Keratinocyte (primary cell): ENCODE measurements around the gene NEAT1. TPM values are rescaled to one million over a fixed set of nuclear protein-coding genes. Genes with fewer than 3 reads are reported as not detected.
A peak's percentile ranks its signal among the peaks of the same experiment; 100 is the strongest.

ENCODE experiments used
- DNase-seq: peaks from one replicate; pipeline ENCODE4 v3.0.0-alpha.2; 2011; ENCODE audit warnings: low read depth, missing footprints, low spot score
- FAIRE-seq: peaks from 2 replicates; lab custom pipeline; 2011; peaks lifted over from hg19 to GRCh38; lab: Jason Lieb, UNC
- H2AFZ ChIP-seq: 2 replicates; pipeline ENCODE4 v1.6.0; 2012; ENCODE audit warnings: low read length, control low read depth, inconsistent platforms; ENCODE audit not compliant: control insufficient read depth
- H3K27ac ChIP-seq: 2 replicates; pipeline ENCODE4 v1.5.1; 2011; ENCODE audit warnings: low read length; ENCODE audit not compliant: control insufficient read depth, insufficient read depth
- H3K27me3 ChIP-seq: 3 replicates; pipeline ENCODE4 v1.6.0; 2011; ENCODE audit warnings: low read length; ENCODE audit not compliant: control insufficient read depth, insufficient read depth; ENCODE audit errors: extremely low read depth
- H3K36me3 ChIP-seq, 2 experiments: 2 replicates in 1 of 2; 3 replicates in 1 of 2; pipeline ENCODE4 v1.5.1; 2011; ENCODE audit warnings: low read length in 2 of 2, mild to moderate bottlenecking in 1 of 2; ENCODE audit not compliant: control insufficient read depth in 2 of 2, insufficient read depth in 2 of 2; ENCODE audit errors: extremely low read depth in 1 of 2
- H3K4me1 ChIP-seq: 3 replicates; pipeline ENCODE4 v1.5.1; 2011; ENCODE audit warnings: low read length; ENCODE audit not compliant: control insufficient read depth, insufficient read depth; ENCODE audit errors: extremely low read depth
- H3K4me2 ChIP-seq: 3 replicates; pipeline ENCODE4 v1.6.0; 2011; ENCODE audit warnings: low read depth, low read length; ENCODE audit not compliant: control insufficient read depth, insufficient read depth; ENCODE audit errors: extremely low read depth
- H3K4me3 ChIP-seq, 3 experiments: fragments of 200-600 bp in 1 of 3; sonication (generic) in 1 of 3; 2 replicates in 2 of 3; 3 replicates in 1 of 3; pipeline ENCODE4 v1.5.1; 2011 to 2016; ENCODE audit warnings: low read length in 3 of 3, mild to moderate bottlenecking in 3 of 3, control low read depth in 2 of 3, inconsistent platforms in 1 of 3, low read depth in 1 of 3, mixed read lengths in 1 of 3, mixed run types in 1 of 3, moderate library complexity in 1 of 3; ENCODE audit not compliant: control insufficient read depth in 2 of 3, insufficient read depth in 2 of 3; ENCODE audit errors: extremely low read depth in 1 of 3
- H3K79me2 ChIP-seq: 2 replicates; pipeline ENCODE4 v1.6.0; 2012; ENCODE audit warnings: low read length; ENCODE audit not compliant: control insufficient read depth, insufficient read depth
- H3K9ac ChIP-seq: 3 replicates; pipeline ENCODE4 v1.6.0; 2011; ENCODE audit warnings: low read length; ENCODE audit not compliant: control insufficient read depth, insufficient read depth; ENCODE audit errors: extremely low read depth
- H3K9me1 ChIP-seq: 3 replicates; pipeline ENCODE4 v1.6.0; 2011; ENCODE audit warnings: low read length; ENCODE audit not compliant: control insufficient read depth, insufficient read depth; ENCODE audit errors: extremely low read depth
- H3K9me3 ChIP-seq: 2 replicates; pipeline ENCODE4 v1.5.1; 2012; ENCODE audit warnings: low read depth, low read length; ENCODE audit not compliant: control insufficient read depth
- H4K20me1 ChIP-seq: 3 replicates; pipeline ENCODE4 v1.6.0; 2011; ENCODE audit warnings: low read length; ENCODE audit not compliant: control insufficient read depth, insufficient read depth; ENCODE audit errors: extremely low read depth
- EZH2 ChIP-seq: IDR thresholded peaks from one replicate; pipeline ENCODE4 v1.6.1; 2012; ENCODE audit warnings: inconsistent platforms, mild to moderate bottlenecking, low read length, moderate library complexity
- dilution Hi-C: fragments of 300-500 bp; cut with MboI; formaldehyde crosslinking; loops from one replicate; pipeline ENCODE4 v1.7.0; 2020; ENCODE audit warnings: low sequenced_read_pairs; ENCODE audit not compliant: extremely low pct_ligation_motif_present
- polyA plus RNA-seq, 5 experiments: library from polyadenylated mRNA; depleted of rRNA in 3 of 5; stranded (reverse) in 3 of 5; stranded (forward) in 1 of 5; unstranded in 1 of 5; fragments of >200 nt; gene quantifications; 1 replicate in 1 of 5; 2 replicates in 3 of 5; 3 replicates in 1 of 5; pipeline versions ENCODE4 v1.2.1 to v1.2.3, GENCODE V29; 2011 to 2012; ENCODE audit warnings: missing spikeins in 2 of 5, low read depth in 1 of 5, low replicate concordance in 1 of 5
- TF ChIP-seq, protein P1 (sequence below), 3 experiments: IDR thresholded peaks in 1 of 3; conservative IDR thresholded peaks in 1 of 3; optimal IDR thresholded peaks in 1 of 3; 2 replicates in 2 of 3; 3 replicates in 1 of 3; pipeline versions ENCODE3 to v1.5.1; 2011; ENCODE audit warnings: low read length in 3 of 3, mild to moderate bottlenecking in 3 of 3, moderate library complexity in 2 of 3, control low read depth in 1 of 3, inconsistent platforms in 1 of 3; ENCODE audit not compliant: insufficient read depth in 2 of 3; ENCODE audit errors: extremely low read depth in 1 of 3

The NEAT1 gene
- polyA plus RNA-seq, 1 donor (not counting 4 experiments of a cell fraction or from before 2014, with no cell fraction given): 270 TPM

DNA sequence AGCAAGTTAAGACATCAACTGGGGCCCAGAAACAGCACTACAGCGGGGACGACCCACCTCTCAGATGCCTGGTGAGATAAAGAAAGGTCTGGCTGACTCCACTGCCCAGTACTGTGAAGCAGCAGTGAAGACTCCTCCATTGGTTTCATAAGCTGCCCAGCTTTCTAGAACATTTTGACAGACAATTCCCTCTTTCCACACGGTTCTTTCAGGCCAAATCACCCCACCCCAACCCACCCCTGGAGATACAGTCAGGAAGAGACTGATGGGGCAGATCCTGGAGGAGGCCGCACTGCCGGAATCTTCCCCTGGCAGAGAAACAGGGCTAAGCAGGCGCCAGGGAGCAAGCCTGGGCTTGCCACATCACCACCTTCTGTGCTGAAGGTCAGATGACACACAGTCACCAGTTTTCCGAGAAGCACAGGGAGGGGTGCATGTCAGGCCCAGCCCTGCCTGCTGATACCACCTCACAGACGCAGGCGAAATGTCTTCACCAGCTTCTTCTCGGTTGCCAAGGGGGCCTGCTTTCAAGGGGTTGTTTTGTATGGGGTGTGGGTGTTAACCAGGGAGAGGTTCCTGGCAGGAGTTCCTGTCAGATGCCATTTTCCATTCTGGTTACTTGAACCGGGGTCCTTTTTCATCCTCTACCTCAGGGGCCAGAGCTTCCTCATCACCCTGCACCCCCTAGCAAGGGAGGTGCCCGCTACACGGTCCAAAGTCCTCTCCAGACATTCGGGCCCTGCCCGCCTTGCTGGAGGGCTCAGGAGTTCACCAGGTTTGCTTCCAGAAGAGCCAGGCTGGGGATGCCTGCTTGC is 1.4 kb upstream of the NEAT1 start:
- FAIRE-seq (peak; percentile 58), DNase-seq (peak; percentile 98)
- peak overlapping the region; percentile 74 to 93 (median 80) for H3K4me3 ChIP-seq

DNA sequence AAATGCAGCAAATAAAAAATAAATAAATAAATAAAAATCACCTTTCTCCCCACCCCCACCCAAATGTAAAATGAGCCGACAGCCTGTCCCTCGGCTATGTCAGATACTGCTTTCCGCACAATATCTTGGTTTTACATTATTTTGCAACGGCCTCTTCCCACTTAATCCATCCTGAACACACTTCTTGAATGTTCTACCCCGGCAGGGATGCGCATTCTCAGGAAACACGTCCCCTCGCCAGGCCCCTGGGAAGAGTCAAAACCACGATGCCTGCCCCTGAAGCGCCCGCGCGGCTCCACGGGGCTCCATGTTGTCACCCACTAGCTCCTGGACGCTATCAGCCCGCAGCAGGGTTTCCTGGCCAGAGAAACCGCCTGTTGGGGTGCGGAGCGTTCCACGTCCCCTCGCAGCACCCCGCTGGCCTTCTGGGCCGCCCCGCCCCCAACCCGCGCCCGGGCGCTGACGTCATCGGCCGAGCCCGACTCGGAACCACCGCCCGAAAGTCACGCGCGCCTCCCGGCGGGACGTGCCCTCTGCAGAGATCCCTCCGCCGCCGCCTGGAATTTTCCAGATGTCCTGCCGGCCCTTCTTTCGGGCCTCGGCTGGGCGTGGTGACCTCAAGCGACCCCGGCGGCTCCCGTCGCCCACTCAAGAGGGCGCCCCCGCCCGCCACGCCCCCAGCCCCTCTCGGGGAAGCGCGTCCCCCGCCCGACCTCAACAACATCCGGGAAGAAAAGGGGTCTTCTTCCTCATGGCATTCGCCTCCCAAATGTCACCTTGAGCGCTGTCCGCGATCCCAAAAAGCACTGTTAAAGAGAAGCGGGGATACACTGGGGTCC is 585 bp upstream of the NEAT1 start:
- H3K9ac ChIP-seq: peak overlapping the region; percentile 100
- H3K4me3 ChIP-seq: peak overlapping the region; percentile 74 to 97 (median 93)
- H2AFZ ChIP-seq: peak overlapping the region; percentile 42
- dilution Hi-C loops: no loop called here
- H3K27ac ChIP-seq: peak overlapping the region; percentile 99
- peaks cover 38% of the 10 kb centered on the region for H4K20me1 ChIP-seq
- peak overlapping the region; percentile 96 for H3K4me2 ChIP-seq
- no peak for TF ChIP-seq EZH2
- TF ChIP-seq, protein P1, sequence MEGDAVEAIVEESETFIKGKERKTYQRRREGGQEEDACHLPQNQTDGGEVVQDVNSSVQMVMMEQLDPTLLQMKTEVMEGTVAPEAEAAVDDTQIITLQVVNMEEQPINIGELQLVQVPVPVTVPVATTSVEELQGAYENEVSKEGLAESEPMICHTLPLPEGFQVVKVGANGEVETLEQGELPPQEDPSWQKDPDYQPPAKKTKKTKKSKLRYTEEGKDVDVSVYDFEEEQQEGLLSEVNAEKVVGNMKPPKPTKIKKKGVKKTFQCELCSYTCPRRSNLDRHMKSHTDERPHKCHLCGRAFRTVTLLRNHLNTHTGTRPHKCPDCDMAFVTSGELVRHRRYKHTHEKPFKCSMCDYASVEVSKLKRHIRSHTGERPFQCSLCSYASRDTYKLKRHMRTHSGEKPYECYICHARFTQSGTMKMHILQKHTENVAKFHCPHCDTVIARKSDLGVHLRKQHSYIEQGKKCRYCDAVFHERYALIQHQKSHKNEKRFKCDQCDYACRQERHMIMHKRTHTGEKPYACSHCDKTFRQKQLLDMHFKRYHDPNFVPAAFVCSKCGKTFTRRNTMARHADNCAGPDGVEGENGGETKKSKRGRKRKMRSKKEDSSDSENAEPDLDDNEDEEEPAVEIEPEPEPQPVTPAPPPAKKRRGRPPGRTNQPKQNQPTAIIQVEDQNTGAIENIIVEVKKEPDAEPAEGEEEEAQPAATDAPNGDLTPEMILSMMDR (optimal IDR thresholded peaks at IDR 0.05 in 1 of 3, IDR thresholded peaks at IDR 0.05 in 1 of 3, conservative IDR thresholded peaks at IDR 0.05 in 1 of 3; ENCODE audit: extremely low read depth in 1 of 3, insufficient read depth in 2 of 3, low read length in 3 of 3): no peak
- no peaks in the 10 kb centered on the region for H3K9me3 ChIP-seq
- no peak for DNase-seq
- peaks cover 0 to 22% of the 10 kb centered on the region in 2 experiments for H3K36me3 ChIP-seq
- H3K9me1 ChIP-seq: peaks cover 4% of the 10 kb centered on the region
- H3K4me1 ChIP-seq: peaks cover 51% of the 10 kb centered on the region
- no peak for FAIRE-seq
- peaks cover 44% of the 10 kb centered on the region for H3K79me2 ChIP-seq
- no peaks in the 10 kb centered on the region for H3K27me3 ChIP-seq

More for the DNA sequence above, 1.4 kb upstream of the NEAT1 start:
- peak overlapping the region; percentile 100 for H3K9ac ChIP-seq
- peaks cover 51% of the 10 kb centered on the region for H3K4me1 ChIP-seq
- H3K9me3 ChIP-seq: no peaks in the 10 kb centered on the region
- no peak overlapping the region for H2AFZ ChIP-seq
- H3K36me3 ChIP-seq: peaks cover 0 to 22% of the 10 kb centered on the region in 2 experiments
- H3K79me2 ChIP-seq: peaks cover 38% of the 10 kb centered on the region
- TF ChIP-seq, protein P1 (optimal IDR thresholded peaks at IDR 0.05 in 1 of 3, IDR thresholded peaks at IDR 0.05 in 1 of 3, conservative IDR thresholded peaks at IDR 0.05 in 1 of 3; ENCODE audit: extremely low read depth in 1 of 3, insufficient read depth in 2 of 3, low read length in 3 of 3): no peak
- no peak for TF ChIP-seq EZH2
- H3K9me1 ChIP-seq: peaks cover 4% of the 10 kb centered on the region
- H3K4me2 ChIP-seq: peak overlapping the region; percentile 96
- H3K27ac ChIP-seq: peak overlapping the region; percentile 99
- H4K20me1 ChIP-seq: peaks cover 32% of the 10 kb centered on the region
- dilution Hi-C loops: no loop called here
- no peaks in the 10 kb centered on the region for H3K27me3 ChIP-seq
